Heart right ventricle (tissue), 16 donors: ENCODE measurements around the gene FAM8A1. TPM values are rescaled to one million over a fixed set of nuclear protein-coding genes. Genes with fewer than 3 reads are reported as not detected.
"Not testable (repeated sequence)": the region's sequence is repeated elsewhere in the genome, so short reads cannot be mapped to it uniquely, and the experiment has no call there.

Source experiments
- ATAC-seq, 8 donors: fragments of 200-7000 bp; cut with Tn5 transposase; one replicate each; pipeline ENCODE4 v1.9.1; 2020; ENCODE audit warnings: mild to moderate bottlenecking in 8 of 8, moderate library complexity in 8 of 8, moderate number of reproducible peaks in 1 of 8
- DNase-seq, 2 donors: peaks; one replicate each; pipeline ENCODE4 v3.0.0-alpha.2; 2020
- H3K27ac ChIP-seq, 10 donors: fragments of 200-600 bp; sonication (generic) in 2 of 10; one replicate each; pipeline versions ENCODE4 v1.5.0 to v1.8.0; 2020 to 2022; ENCODE audit warnings: mild to moderate bottlenecking in 3 of 10
- H3K27me3 ChIP-seq, 7 donors: fragments of 200-600 bp; one replicate each; pipeline ENCODE4 v1.8.0; 2021 to 2022; ENCODE audit warnings: mild to moderate bottlenecking in 2 of 7
- H3K36me3 ChIP-seq, 9 donors: fragments of 200-600 bp; sonication (generic) in 1 of 9; one replicate each; pipeline versions ENCODE4 v1.5.0 to v1.8.0; 2020 to 2022; ENCODE audit warnings: mild to moderate bottlenecking in 2 of 9
- H3K4me1 ChIP-seq, 9 donors: fragments of 200-600 bp; sonication (generic) in 1 of 9; one replicate each; pipeline versions ENCODE4 v1.5.0 to v1.8.0; 2020 to 2022; ENCODE audit warnings: mild to moderate bottlenecking in 4 of 9
- H3K4me3 ChIP-seq, 10 donors: fragments of 200-600 bp; sonication (generic) in 2 of 10; one replicate each; pipeline versions ENCODE4 v1.5.0 to v1.8.0; 2020 to 2022; ENCODE audit warnings: mild to moderate bottlenecking in 7 of 10, moderate library complexity in 2 of 10
- H3K9me3 ChIP-seq, 11 donors: fragments of 200-600 bp in 10 of 11; sonication (generic) in 2 of 11; one replicate each; pipeline versions ENCODE4 v1.5.0 to v1.8.0; 2013 to 2022; ENCODE audit warnings: mild to moderate bottlenecking in 2 of 11, control low read depth in 1 of 11, moderate library complexity in 1 of 11
- CTCF ChIP-seq, 9 donors: fragments of 200-600 bp; sonication (generic) in 2 of 9; IDR thresholded peaks; one replicate each; pipeline versions ENCODE4 v1.5.0 to v1.8.0; 2021 to 2022; ENCODE audit warnings: antibody characterized with exemption in 9 of 9, mild to moderate bottlenecking in 5 of 9, moderate library complexity in 1 of 9
- WGBS, 2 donors: extraction: QIAGEN DNeasy Blood & Tissue Kit; methylation state at CpG; one replicate each; pipeline ENCODE4 v1.1.7; 2013; ENCODE audit warnings: inconsistent platforms in 1 of 2; 5-methylcytosine and 5-hydroxymethylcytosine counted together
- intact Hi-C, 10 donors: fragments of 100-400 bp; cut with DNase I; formaldehyde crosslinking; loops; one replicate each; pipeline versions ENCODE4 v1.11.1 to v1.14.2; 2022
- polyA plus RNA-seq, 2 donors: library from polyadenylated mRNA; stranded (reverse); fragments of 200-250 nt; gene quantifications; one replicate each; pipeline ENCODE4 v1.2.3, GENCODE V29; 2013
- total RNA-seq, 10 donors: library from RNA; stranded (reverse); fragmentation: NEBNext Ultra II Directional in 3 of 10; extraction: Animal tissue kit (Norgen Biotek cat#: 25700) in 3 of 10; gene quantifications; one replicate each; pipeline versions ENCODE4 v1.2.1 to v1.2.4, GENCODE V29; 2021 to 2023
- donor health status: Arrhythmogenic right ventricular cardiomyopathy.
- donor health status: ischemic (EF 13 %, LVEDD 7.1; RV severe dilation, severe dysfunction).
- donor health status: healthy with polysubstance abuse.
- donor health status: DM: no; HTN: yes; CAD: no.
- donor health status: DM: no; HTN: no; CAD: no.
- donor health status: ischemic (EF 25% LVEDD 6.9; RV normal size, moderate dysfunction).
- donor health status: ischemic (EF 25% LVEDD 5.7; RV mildly dilated, moderate dysfunction).
- donor health status: healthy.
- donor health status: DM: yes; HTN: yes; CAD: no.
- donor health status: Ischemic cardiomyopathy.
- donor health status: ischemic (EF 35%, LVEDD 5.7; RV mildly dilated, moderate dysfunction).
- donor health status: nonischemic (EF 11% LVEDD 7.7; RV severe dilation, severe dysfunction).
- donor health status: DM: yes; HTN: yes; CAD: no.
- donor health status: PGD.
- donor health status: ischemic (EF 29% LVEDD 5.4; RV normal size, mild dysfunction).
- donor health status: nonischemic (EF 23%, LVEDD 6.1; RV moderate dilation, normal function).

Gene FAM8A1
- total and polyA plus RNA-seq, 12 donors, result 10.0 to 23.2 (median 16.0) TPM

GRCh38 chr6:17580518-17581048, 19.5 kb upstream of the FAM8A1 start:
- Histone ChIP-seq H3K4me1 (peaks cover 0 to 14% (median 8%) of the 10 kb centered on the region in 9 donors), H3K4me3 (peak overlapping the region; percentile 38 to 67 (median 54)), H3K27me3 (peaks cover 0 to 20% (median 0%) of the 10 kb centered on the region in 7 donors), H3K36me3 (no peaks in the 10 kb centered on the region), H3K9me3 (peaks cover 0 to 17% (median 7%) of the 10 kb centered on the region in 11 donors), H3K27ac (peak overlapping the region in 9 of 10 donors; percentile 0 to 77 (median 47))
- intact Hi-C loops, result loop anchor here (2.0 to 10.0 kb wide), 9 partner anchors 113 to 544 kb away; partner anchors contain the start of genes RBM24 (in 3 of the 10) and NHLRC1 (in 1 of the 10)
- peak; percentile 41 to 92 (median 75) for ATAC-seq
- no peak for TF ChIP-seq CTCF (IDR thresholded peaks at IDR 0.05)
- WGBS, 2 donors, result 20 to 22% methylated on average over 39 to 53 of the region's 53 CpGs
- DNase-seq, result peak in 1 of 2 donors; percentile 31

- DNase-seq, H3K4me3 ChIP-seq, ATAC-seq, H3K36me3 ChIP-seq, H3K27ac ChIP-seq: not testable (repeated sequence)
- peaks cover 0 to 19% (median 8%) of the 10 kb centered on the region in 9 donors for H3K4me1 ChIP-seq
- peaks cover 0 to 17% (median 7%) of the 10 kb centered on the region in 11 donors for H3K9me3 ChIP-seq
- intact Hi-C loops, result loop anchor here (2.0 to 10.0 kb wide), 9 partner anchors 114 to 544 kb away; partner anchors contain the start of genes RBM24 (in 3 of the 10) and NHLRC1 (in 1 of the 10)
- peaks cover 0 to 20% (median 0%) of the 10 kb centered on the region in 7 donors for H3K27me3 ChIP-seq
- 92 to 93% methylated on average over 7 of the region's 7 CpGs for WGBS, 2 donors
These were observed 18.8 kb upstream of the FAM8A1 start for GRCh38 chr6:17581282-17581681.

GRCh38 chr6:17583811-17584210, 16.3 kb upstream of the FAM8A1 start:
- WGBS, 2 donors, result 7 to 12% methylated on average over 5 of the region's 5 CpGs
- H3K4me1 ChIP-seq, result peaks cover 0 to 19% (median 8%) of the 10 kb centered on the region in 9 donors
- peaks cover 0 to 20% (median 0%) of the 10 kb centered on the region in 7 donors for H3K27me3 ChIP-seq
- TF ChIP-seq CTCF (IDR thresholded peaks at IDR 0.05), result no peak
- H3K36me3 ChIP-seq, result no peaks in the 10 kb centered on the region
- peak overlapping the region in 4 of 10 donors; percentile 17 to 41 (median 30) for H3K4me3 ChIP-seq
- ATAC-seq (peak in 6 of 8 donors; percentile 20 to 48 (median 26)), DNase-seq (no peak)
- intact Hi-C loops, result loop anchor here in 9 of 10 donors (1.0 to 10.0 kb wide), 10 partner anchors 117 to 541 kb away; partner anchors contain the start of genes RBM24 (in 3 of the 9) and NHLRC1 (in 1 of the 9)
- peak overlapping the region; percentile 5 to 80 (median 58) for H3K27ac ChIP-seq
- H3K9me3 ChIP-seq, result no peaks in the 10 kb centered on the region

DNA sequence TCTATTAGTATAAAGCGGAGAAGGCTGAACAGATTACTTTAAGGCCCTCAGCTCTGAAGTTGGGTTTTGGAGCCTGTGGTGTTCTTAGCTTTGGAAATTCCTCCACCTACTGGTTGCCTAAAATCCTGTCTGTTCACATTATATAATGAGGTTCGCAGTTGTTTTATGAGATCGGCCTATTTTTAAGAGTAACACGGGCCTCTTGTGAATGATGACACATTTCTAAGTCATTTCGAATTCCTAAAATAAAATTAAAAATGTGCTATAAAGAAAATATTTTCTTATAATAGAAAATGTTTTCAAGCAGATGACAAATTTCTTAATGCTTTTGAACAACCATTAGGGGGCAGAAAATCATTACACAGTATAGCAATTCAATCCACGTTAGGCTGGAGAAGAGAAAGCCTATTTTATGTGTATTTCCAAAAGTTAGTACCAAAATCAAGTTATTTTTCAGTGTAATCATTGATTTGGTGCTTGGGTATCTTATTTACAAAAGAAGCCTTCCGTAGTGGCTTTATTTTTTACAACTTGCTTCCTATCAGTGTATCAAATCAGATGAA, 15.8 kb upstream of the FAM8A1 start:
- peak; percentile 48 to 90 (median 81) for TF ChIP-seq CTCF (IDR thresholded peaks at IDR 0.05)
- DNase-seq (peak in 1 of 2 donors; percentile 53), ATAC-seq (peak; percentile 71 to 93 (median 90))
- Histone ChIP-seq H3K36me3 (no peaks in the 10 kb centered on the region), H3K27ac (peak overlapping the region; percentile 5 to 80 (median 58)), H3K4me1 (peaks cover 0 to 19% (median 8%) of the 10 kb centered on the region in 9 donors), H3K9me3 (no peaks in the 10 kb centered on the region), H3K4me3 (peak overlapping the region in 7 of 10 donors; percentile 17 to 41 (median 20)), H3K27me3 (peaks cover 0 to 20% (median 0%) of the 10 kb centered on the region in 7 donors)
- WGBS, 2 donors, result 6 to 7% methylated on average over 7 of the region's 7 CpGs
- intact Hi-C loops, result loop anchor here in 9 of 10 donors (1.0 to 10.0 kb wide), 10 partner anchors 117 to 540 kb away; partner anchors contain the start of genes RBM24 (in 3 of the 9) and NHLRC1 (in 1 of the 9)
